GM13977 (cell line): ENCODE results near the gene FAM222B.

ENCODE experiments used
- DNase-seq: peaks from one replicate; pipeline ENCODE4 v3.0.0; 2012; ENCODE audit warnings: low spot score
- CTCF ChIP-seq: IDR thresholded peaks from 2 replicates; pipeline ENCODE4 v1.5.1; 2012; ENCODE audit warnings: mild to moderate bottlenecking, control low read depth; ENCODE audit not compliant: insufficient read depth; ENCODE audit errors: extremely low read depth, missing control alignments
- in situ Hi-C: fragments of 300-500 bp; cut with MboI; formaldehyde crosslinking; loops from one replicate; pipeline ENCODE4 v1.12.0; 2022; ENCODE audit warnings: low sequenced_read_pairs, low pct_unique_long_range_greater_than_20kb, mixed read lengths, inconsistent platforms; ENCODE audit not compliant: unreplicated experiment

FAM222B gene

GRCh38 chr17:28871056-28871579 is 28.5 kb upstream of the FAM222B start:
- DNase-seq, result peak; percentile 81
- no peak for TF ChIP-seq CTCF
- in situ Hi-C loops, result no loop called here

- DNase-seq, result no peak
- in situ Hi-C loops, result no loop called here
- TF ChIP-seq CTCF, result no peak
Observed at GRCh38 chr17:28867276-28867675, 24.7 kb upstream of the FAM222B start.

GRCh38 chr17:28865946-28866752 is 23.6 kb upstream of the FAM222B start:
- no peak for TF ChIP-seq CTCF
- in situ Hi-C loops, result no loop called here
- DNase-seq, result peak; percentile 40

- no peak for TF ChIP-seq CTCF
- no peak for DNase-seq
- in situ Hi-C loops, result no loop called here
Observed at GRCh38 chr17:28864991-28865849, 22.6 kb upstream of the FAM222B start.

GRCh38 chr17:28863953-28864352 is 21.4 kb upstream of the FAM222B start:
- no peak for TF ChIP-seq CTCF
- in situ Hi-C loops, result no loop called here
- no peak for DNase-seq

GRCh38 chr17:28862561-28862960 is 20.0 kb upstream of the FAM222B start:
- in situ Hi-C loops, result no loop called here
- TF ChIP-seq CTCF, result no peak
- DNase-seq, result no peak
